ENCODE data around the gene ATG5. TPM values are rescaled to one million over a fixed set of nuclear protein-coding genes. Genes with fewer than 3 reads are reported as not detected.

Gene ATG5
- 10 to 100 TPM; 41.4 to 59.7 TPM for total RNA-seq

GRCh38 chr6:106325336-106326178, at the start of gene ATG5:
Gene ATG5, minus strand, starts transcription at chr6:106325760. Its CDS starts 9,552 bp downstream, at chr6:106316208.
- peak; percentile 100 for DNase-seq (ENCODE audit: low spot score)
- Mint-ChIP-seq H3K4me1 (ENCODE audit: low read depth in 2 of 2) (peaks cover 32 to 36% of the 10 kb centered on the region in 2 donors), H3K4me3 (peak within 1 kb of the TSS; percentile 97), H3K27ac (peak within 1 kb of the TSS; percentile 96 to 97), H3K9me3 (no peaks in the 10 kb centered on the region), H3K36me3 (no peaks in the 10 kb centered on the region), H3K27me3 (peaks cover 17 to 26% of the 10 kb centered on the region in 2 donors)
- peak; percentile 98 for ATAC-seq

GRCh38 chr6:106373502-106374239, 48.1 kb upstream of the ATG5 start:
- DNase-seq (ENCODE audit: low spot score) (no peak), ATAC-seq (no peak)
- H3K27me3 Mint-ChIP-seq = peaks cover 16 to 21% of the 10 kb centered on the region in 2 donors
- no peaks in the 10 kb centered on the region for H3K36me3 Mint-ChIP-seq
- no peak overlapping the region for H3K4me3 Mint-ChIP-seq
- H3K9me3 Mint-ChIP-seq = no peaks in the 10 kb centered on the region
- H3K27ac Mint-ChIP-seq = no peak overlapping the region
- no peaks in the 10 kb centered on the region for H3K4me1 Mint-ChIP-seq (ENCODE audit: low read depth in 2 of 2)

- no peaks in the 10 kb centered on the region for H3K9me3 Mint-ChIP-seq
- DNase-seq (ENCODE audit: low spot score) (no peak), ATAC-seq (no peak)
- H3K27ac Mint-ChIP-seq = no peak overlapping the region
- H3K4me1 Mint-ChIP-seq (ENCODE audit: low read depth in 2 of 2) = no peaks in the 10 kb centered on the region
- H3K27me3 Mint-ChIP-seq = peaks cover 11 to 15% of the 10 kb centered on the region in 2 donors
- no peaks in the 10 kb centered on the region for H3K36me3 Mint-ChIP-seq
- no peak overlapping the region for H3K4me3 Mint-ChIP-seq
Measured at GRCh38 chr6:106372838-106373501, 47.4 kb upstream of the ATG5 start.

GRCh38 chr6:106370639-106371038, 45.1 kb upstream of the ATG5 start:
- Mint-ChIP-seq H3K27me3 (peaks cover 0 to 5% of the 10 kb centered on the region in 2 donors), H3K4me1 (ENCODE audit: low read depth in 2 of 2) (no peaks in the 10 kb centered on the region), H3K36me3 (no peaks in the 10 kb centered on the region)

GRCh38 chr6:106369739-106370138, 44.2 kb upstream of the ATG5 start:
- no peaks in the 10 kb centered on the region for H3K4me1 Mint-ChIP-seq (ENCODE audit: low read depth in 2 of 2)
- no peaks in the 10 kb centered on the region for H3K9me3 Mint-ChIP-seq

More at GRCh38 chr6:106370639-106371038, 45.1 kb upstream of the ATG5 start:
- H3K27ac Mint-ChIP-seq = no peak overlapping the region
- no peak overlapping the region for H3K4me3 Mint-ChIP-seq
- no peaks in the 10 kb centered on the region for H3K9me3 Mint-ChIP-seq
- ATAC-seq (no peak), DNase-seq (ENCODE audit: low spot score) (no peak)

GRCh38 chr6:106363401-106364138, 38.0 kb upstream of the ATG5 start:
- ATAC-seq = no peak
- Mint-ChIP-seq H3K9me3 (no peaks in the 10 kb centered on the region), H3K27me3 (peaks cover 12 to 27% of the 10 kb centered on the region in 2 donors), H3K36me3 (no peaks in the 10 kb centered on the region), H3K4me3 (no peak overlapping the region), H3K4me1 (ENCODE audit: low read depth in 2 of 2) (peaks cover 5 to 7% of the 10 kb centered on the region in 2 donors), H3K27ac (no peak overlapping the region)
- no peak for DNase-seq (ENCODE audit: low spot score)

More at GRCh38 chr6:106369739-106370138, 44.2 kb upstream of the ATG5 start:
- peaks cover 0 to 2% of the 10 kb centered on the region in 2 donors for H3K27me3 Mint-ChIP-seq
- no peaks in the 10 kb centered on the region for H3K36me3 Mint-ChIP-seq
- ATAC-seq (no peak), DNase-seq (ENCODE audit: low spot score) (no peak)
- H3K27ac Mint-ChIP-seq = no peak overlapping the region
- no peak overlapping the region for H3K4me3 Mint-ChIP-seq

GRCh38 chr6:106360989-106361430, 35.5 kb upstream of the ATG5 start:
- peak; percentile 31 to 40 for ATAC-seq
- peak overlapping the region; percentile 69 for H3K4me3 Mint-ChIP-seq
- H3K36me3 Mint-ChIP-seq = no peaks in the 10 kb centered on the region
- DNase-seq (ENCODE audit: low spot score) = no peak
- peaks cover 27 to 49% of the 10 kb centered on the region in 2 donors for H3K27me3 Mint-ChIP-seq
- peaks cover 5 to 7% of the 10 kb centered on the region in 2 donors for H3K4me1 Mint-ChIP-seq (ENCODE audit: low read depth in 2 of 2)
- H3K27ac Mint-ChIP-seq = no peak overlapping the region
- H3K9me3 Mint-ChIP-seq = no peaks in the 10 kb centered on the region

GRCh38 chr6:106360410-106360988, 34.9 kb upstream of the ATG5 start, which contains the start of gene CRYBG1:
Gene CRYBG1, plus strand, starts transcription at chr6:106360717. Its CDS starts 192 bp downstream, at chr6:106360909.
- Mint-ChIP-seq H3K27ac (no peak within 1 kb of the TSS), H3K4me3 (peak within 1 kb of the TSS; percentile 76), H3K36me3 (no peaks in the 10 kb centered on the region), H3K27me3 (peaks cover 32 to 54% of the 10 kb centered on the region in 2 donors), H3K9me3 (no peaks in the 10 kb centered on the region), H3K4me1 (ENCODE audit: low read depth in 2 of 2) (peaks cover 5 to 7% of the 10 kb centered on the region in 2 donors)
- ATAC-seq (peak; percentile 83 to 88), DNase-seq (ENCODE audit: low spot score) (peak; percentile 63)

- ATAC-seq (no peak), DNase-seq (ENCODE audit: low spot score) (no peak)
- Mint-ChIP-seq H3K36me3 (no peaks in the 10 kb centered on the region), H3K4me3 (peak overlapping the region; percentile 76), H3K27ac (no peak overlapping the region), H3K27me3 (peaks cover 34 to 59% of the 10 kb centered on the region in 2 donors), H3K9me3 (no peaks in the 10 kb centered on the region), H3K4me1 (ENCODE audit: low read depth in 2 of 2) (peaks cover 5 to 7% of the 10 kb centered on the region in 2 donors)
Measured at GRCh38 chr6:106359959-106360409, 34.4 kb upstream of the ATG5 start.

- peaks cover 5% of the 10 kb centered on the region for H3K36me3 Mint-ChIP-seq
- H3K4me1 Mint-ChIP-seq (ENCODE audit: low read depth in 2 of 2) = peaks cover 4 to 7% of the 10 kb centered on the region in 2 donors
- no peaks in the 10 kb centered on the region for H3K9me3 Mint-ChIP-seq
- DNase-seq (ENCODE audit: low spot score) (no peak), ATAC-seq (no peak)
- no peak overlapping the region for H3K27ac Mint-ChIP-seq
- peaks cover 42 to 67% of the 10 kb centered on the region in 2 donors for H3K27me3 Mint-ChIP-seq
- no peak overlapping the region for H3K4me3 Mint-ChIP-seq
Measured at GRCh38 chr6:106356378-106356777, 30.8 kb upstream of the ATG5 start.

- DNase-seq (ENCODE audit: low spot score) (no peak), ATAC-seq (no peak)
- H3K27ac Mint-ChIP-seq = no peak overlapping the region
- H3K4me1 Mint-ChIP-seq (ENCODE audit: low read depth in 2 of 2) = no peaks in the 10 kb centered on the region
- no peaks in the 10 kb centered on the region for H3K36me3 Mint-ChIP-seq
- no peaks in the 10 kb centered on the region for H3K9me3 Mint-ChIP-seq
- no peak overlapping the region for H3K4me3 Mint-ChIP-seq
- peaks cover 16 to 20% of the 10 kb centered on the region in 2 donors for H3K27me3 Mint-ChIP-seq
Measured at GRCh38 chr6:106347219-106347618, 21.7 kb upstream of the ATG5 start.

GRCh38 chr6:106339334-106340029, 13.9 kb upstream of the ATG5 start:
- Mint-ChIP-seq H3K27ac (no peak overlapping the region), H3K36me3 (no peaks in the 10 kb centered on the region), H3K4me1 (ENCODE audit: low read depth in 2 of 2) (peaks cover 9% of the 10 kb centered on the region in 2 donors), H3K4me3 (peak overlapping the region; percentile 60), H3K27me3 (peaks cover 18 to 26% of the 10 kb centered on the region in 2 donors), H3K9me3 (no peaks in the 10 kb centered on the region)
- DNase-seq (ENCODE audit: low spot score) = peak; percentile 67
- peak; percentile 84 to 87 for ATAC-seq
